RKO (cell line): ENCODE data around the gene RAB31.

Experiments
- DNase-seq: peaks from one replicate; pipeline ENCODE4 v3.0.0-alpha.2; 2016; ENCODE audit warnings: low spot score

The RAB31 gene

GRCh38 chr18:9820127-9820526 is 112.0 kb downstream of the RAB31 start:
- DNase-seq, result no peak

GRCh38 chr18:9820719-9821118 is 112.6 kb downstream of the RAB31 start:
- DNase-seq, result no peak

- DNase-seq, result no peak
Observed at GRCh38 chr18:9822587-9823185, 114.6 kb downstream of the RAB31 start.

GRCh38 chr18:9823805-9824473 is 115.8 kb downstream of the RAB31 start:
- no peak for DNase-seq

- DNase-seq, result no peak
Observed at GRCh38 chr18:9824474-9824832, 116.4 kb downstream of the RAB31 start.

GRCh38 chr18:9824952-9825371 is 116.9 kb downstream of the RAB31 start:
- DNase-seq, result no peak

- DNase-seq, result no peak
Observed at GRCh38 chr18:9825571-9826073, 117.5 kb downstream of the RAB31 start.

- no peak for DNase-seq
Observed at GRCh38 chr18:9826685-9827084, 118.6 kb downstream of the RAB31 start.

GRCh38 chr18:9827211-9827792 is 119.2 kb downstream of the RAB31 start:
- DNase-seq, result no peak

- peak; percentile 91 for DNase-seq
Observed at GRCh38 chr18:9827793-9828505, 119.8 kb downstream of the RAB31 start.

- no peak for DNase-seq
Observed at GRCh38 chr18:9828506-9829396, 120.7 kb downstream of the RAB31 start.

- DNase-seq, result no peak
Observed at GRCh38 chr18:9829397-9829712, 121.3 kb downstream of the RAB31 start.

GRCh38 chr18:9831036-9831722 is 123.1 kb downstream of the RAB31 start:
- no peak for DNase-seq

GRCh38 chr18:9831723-9832199 is 123.7 kb downstream of the RAB31 start:
- no peak for DNase-seq

GRCh38 chr18:9832871-9833270 is 124.8 kb downstream of the RAB31 start:
- DNase-seq, result no peak

GRCh38 chr18:9834551-9834950 is 126.5 kb downstream of the RAB31 start:
- no peak for DNase-seq

GRCh38 chr18:9835113-9835755 is 127.1 kb downstream of the RAB31 start:
- no peak for DNase-seq

- DNase-seq, result no peak
Observed at GRCh38 chr18:9835825-9836224, 127.7 kb downstream of the RAB31 start.

- no peak for DNase-seq
Observed at GRCh38 chr18:9838144-9838877, 130.2 kb downstream of the RAB31 start.

- DNase-seq, result no peak
Observed at GRCh38 chr18:9839211-9839610, 131.1 kb downstream of the RAB31 start.
